SK-N-SH treated with all-trans-retinoic acid at 6 μM for 48 hours (cell line): ENCODE measurements around the gene CMIP.

Experiments used
- ARNTL ChIP-seq: fragments of 450-650 bp; formaldehyde crosslinking; IDR thresholded peaks from 2 replicates; pipeline ENCODE4 v1.5.0; 2020; ENCODE audit warnings: low read depth, mild to moderate bottlenecking, moderate library complexity, borderline replicate concordance
- CSDC2 ChIP-seq: fragments of 250-450 bp; sonication (Bioruptor Pico); IDR thresholded peaks from 2 replicates; pipeline ENCODE4 v1.5.0; 2020; ENCODE audit warnings: mild to moderate bottlenecking, moderate library complexity
- ESRRG ChIP-seq: fragments of 250-450 bp; sonication (Bioruptor Pico); IDR thresholded peaks from 2 replicates; pipeline ENCODE4 v1.6.1; 2021; ENCODE audit warnings: mild to moderate bottlenecking
- GLIS3 ChIP-seq: fragments of 250-450 bp; sonication (Bioruptor Pico); IDR thresholded peaks from 2 replicates; pipeline ENCODE4 v1.5.0; 2020; ENCODE audit warnings: mild to moderate bottlenecking, moderate library complexity
- PPARA ChIP-seq: fragments of 250-450 bp; sonication (Bioruptor Pico); IDR thresholded peaks from 2 replicates; pipeline ENCODE4 v1.5.0; 2020; ENCODE audit warnings: mild to moderate bottlenecking, borderline replicate concordance
- TCF4 ChIP-seq: fragments of 250-450 bp; sonication (Bioruptor Pico); IDR thresholded peaks from 2 replicates; pipeline ENCODE4 v1.8.0; 2021; ENCODE audit warnings: mild to moderate bottlenecking, moderate library complexity, borderline replicate concordance
- ZFP3 ChIP-seq: fragments of 250-450 bp; sonication (Bioruptor Pico); IDR thresholded peaks from 2 replicates; pipeline ENCODE4 v1.5.0; 2020; ENCODE audit warnings: mild to moderate bottlenecking, moderate library complexity
- ZFP30 ChIP-seq: fragments of 450-650 bp; formaldehyde crosslinking; IDR thresholded peaks from 2 replicates; pipeline ENCODE4 v1.5.0; 2022; ENCODE audit warnings: mild to moderate bottlenecking, moderate library complexity
- TF ChIP-seq, protein P1 (sequence below): fragments of 250-450 bp; sonication (Bioruptor Pico); IDR thresholded peaks from 2 replicates; pipeline ENCODE4 v1.5.1; 2021; ENCODE audit warnings: mild to moderate bottlenecking, moderate library complexity
- TF ChIP-seq, protein P2 (sequence below): fragments of 250-450 bp; sonication (Bioruptor Pico); IDR thresholded peaks from 2 replicates; pipeline ENCODE4 v1.8.0; 2021; ENCODE audit warnings: low read depth, mild to moderate bottlenecking, moderate library complexity, borderline replicate concordance

DNA sequence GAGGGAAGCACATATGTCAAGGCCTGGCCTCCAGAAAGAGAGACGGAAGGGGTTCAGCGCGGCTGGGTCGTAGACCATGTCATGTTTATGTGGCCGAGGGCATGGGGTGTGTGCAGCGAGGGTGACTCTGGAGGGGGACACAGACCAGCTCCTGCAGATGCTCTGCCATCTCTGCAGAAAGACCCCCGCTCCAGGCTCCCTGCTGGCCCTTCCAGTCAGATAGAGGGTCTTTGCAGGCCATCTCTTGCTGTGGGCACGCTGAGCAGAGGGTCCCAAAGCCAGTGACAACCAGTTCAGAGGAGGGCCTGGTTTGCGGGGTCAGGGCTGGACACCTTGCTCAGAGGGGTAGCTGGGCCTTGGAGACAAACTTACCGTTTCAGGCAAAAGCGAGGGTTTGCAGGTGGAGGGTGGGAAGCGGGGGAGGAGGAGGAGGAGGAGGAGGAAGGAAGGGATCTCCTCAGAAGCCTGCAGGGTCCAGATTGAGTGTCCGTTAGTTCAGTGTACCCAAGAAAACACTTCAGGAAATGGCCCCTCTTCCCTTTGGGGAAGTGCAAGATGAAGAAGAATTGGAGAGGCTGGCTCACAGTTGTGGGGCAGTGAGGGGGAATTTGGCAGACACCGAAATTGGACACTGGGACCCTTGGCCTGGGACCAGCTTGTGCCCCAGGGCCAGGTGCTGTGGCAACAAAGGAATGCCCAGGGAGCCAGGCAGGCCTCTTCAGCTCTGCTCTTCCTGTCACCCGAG lies 102.8 kb downstream of the CMIP start:
- TF ChIP-seq ESRRG (no peak), GLIS3 (CRISPR knock-in tag) (no peak), PPARA (CRISPR knock-in tag) (no peak), ARNTL (CRISPR knock-in tag) (no peak), TCF4 (CRISPR knock-in tag) (no peak), ZFP30 (no peak), CSDC2 (CRISPR knock-in tag) (no peak), ZFP3 (CRISPR knock-in tag) (no peak)
- TF ChIP-seq, protein P1, sequence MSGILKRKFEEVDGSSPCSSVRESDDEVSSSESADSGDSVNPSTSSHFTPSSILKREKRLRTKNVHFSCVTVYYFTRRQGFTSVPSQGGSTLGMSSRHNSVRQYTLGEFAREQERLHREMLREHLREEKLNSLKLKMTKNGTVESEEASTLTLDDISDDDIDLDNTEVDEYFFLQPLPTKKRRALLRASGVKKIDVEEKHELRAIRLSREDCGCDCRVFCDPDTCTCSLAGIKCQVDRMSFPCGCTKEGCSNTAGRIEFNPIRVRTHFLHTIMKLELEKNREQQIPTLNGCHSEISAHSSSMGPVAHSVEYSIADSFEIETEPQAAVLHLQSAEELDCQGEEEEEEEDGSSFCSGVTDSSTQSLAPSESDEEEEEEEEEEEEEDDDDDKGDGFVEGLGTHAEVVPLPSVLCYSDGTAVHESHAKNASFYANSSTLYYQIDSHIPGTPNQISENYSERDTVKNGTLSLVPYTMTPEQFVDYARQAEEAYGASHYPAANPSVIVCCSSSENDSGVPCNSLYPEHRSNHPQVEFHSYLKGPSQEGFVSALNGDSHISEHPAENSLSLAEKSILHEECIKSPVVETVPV (CRISPR knock-in tag), result no peak
- TF ChIP-seq, protein P2, sequence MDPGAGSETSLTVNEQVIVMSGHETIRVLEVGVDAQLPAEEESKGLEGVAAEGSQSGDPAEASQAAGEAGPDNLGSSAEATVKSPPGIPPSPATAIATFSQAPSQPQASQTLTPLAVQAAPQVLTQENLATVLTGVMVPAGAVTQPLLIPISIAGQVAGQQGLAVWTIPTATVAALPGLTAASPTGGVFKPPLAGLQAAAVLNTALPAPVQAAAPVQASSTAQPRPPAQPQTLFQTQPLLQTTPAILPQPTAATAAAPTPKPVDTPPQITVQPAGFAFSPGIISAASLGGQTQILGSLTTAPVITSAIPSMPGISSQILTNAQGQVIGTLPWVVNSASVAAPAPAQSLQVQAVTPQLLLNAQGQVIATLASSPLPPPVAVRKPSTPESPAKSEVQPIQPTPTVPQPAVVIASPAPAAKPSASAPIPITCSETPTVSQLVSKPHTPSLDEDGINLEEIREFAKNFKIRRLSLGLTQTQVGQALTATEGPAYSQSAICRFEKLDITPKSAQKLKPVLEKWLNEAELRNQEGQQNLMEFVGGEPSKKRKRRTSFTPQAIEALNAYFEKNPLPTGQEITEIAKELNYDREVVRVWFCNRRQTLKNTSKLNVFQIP (CRISPR knock-in tag), result no peak
